Measurements from ENCODE around the gene CCDC13.
A peak's percentile ranks its signal among the peaks of the same experiment; 100 is the strongest.

CCDC13 gene

GRCh38 chr3:42786631-42787030, 13.6 kb upstream of the CCDC13 start:
- ATAC-seq: no peak
- no peak for TF ChIP-seq PPARA (CRISPR knock-in tag; IDR thresholded peaks at IDR 0.05; ENCODE audit: borderline replicate concordance)
- no peak for TF ChIP-seq ZFP3 (CRISPR knock-in tag; IDR thresholded peaks at IDR 0.05)
- no peak for TF ChIP-seq ZC3H10 (CRISPR knock-in tag; IDR thresholded peaks at IDR 0.05)
- no peak for TF ChIP-seq ZNF70 (CRISPR knock-in tag; IDR thresholded peaks at IDR 0.05)
- no peak for TF ChIP-seq TCF4 (CRISPR knock-in tag; IDR thresholded peaks at IDR 0.05; ENCODE audit: borderline replicate concordance)

- TF ChIP-seq POU6F1 (CRISPR knock-in tag; IDR thresholded peaks at IDR 0.05; ENCODE audit: borderline replicate concordance, low read depth): no peak
- ATAC-seq: no peak
Measured at GRCh38 chr3:42786212-42786611, 13.2 kb upstream of the CCDC13 start.

- peak; percentile 97 for ATAC-seq
- no peak for TF ChIP-seq TSHZ2 (CRISPR knock-in tag; IDR thresholded peaks at IDR 0.05)
Measured at GRCh38 chr3:42780892-42781700, 8.0 kb upstream of the CCDC13 start.

GRCh38 chr3:42780398-42780797, 7.3 kb upstream of the CCDC13 start:
- ATAC-seq: no peak
- TF ChIP-seq OSR1 (CRISPR knock-in tag; IDR thresholded peaks at IDR 0.05) (no peak), SNAI2 (CRISPR knock-in tag; IDR thresholded peaks at IDR 0.05) (no peak)

GRCh38 chr3:42778644-42779043, 5.6 kb upstream of the CCDC13 start:
- TF ChIP-seq TSHZ2 (CRISPR knock-in tag; IDR thresholded peaks at IDR 0.05) (no peak), PPARA (CRISPR knock-in tag; IDR thresholded peaks at IDR 0.05; ENCODE audit: borderline replicate concordance) (no peak), ZFP30 (CRISPR knock-in tag; IDR thresholded peaks at IDR 0.05) (no peak), RARB (CRISPR knock-in tag; IDR thresholded peaks at IDR 0.05) (no peak), ESRRG (CRISPR knock-in tag; IDR thresholded peaks at IDR 0.05) (no peak)
- no peak for ATAC-seq

- TF ChIP-seq PATZ1 (CRISPR knock-in tag; IDR thresholded peaks at IDR 0.05; ENCODE audit: borderline replicate concordance): 0 out of 2 replicates have a peak, but pooled peaks have one; percentile 0
- TF ChIP-seq POU6F1 (CRISPR knock-in tag; IDR thresholded peaks at IDR 0.05; ENCODE audit: borderline replicate concordance, low read depth): no peak
- ATAC-seq: peak; percentile 59
Measured at GRCh38 chr3:42773409-42773751, 327 bp upstream of the CCDC13 start.
